Activated T-cell treated with anti-CD3 and anti-CD28 coated beads, Interleukin-2, amount 50 U/mL, for 24 hours (primary cell): ENCODE results near the gene XPR1.
"Not testable (repeated sequence)": the region's sequence is repeated elsewhere in the genome, so short reads cannot be mapped to it uniquely, and the experiment has no call there.

Experiments
- DNase-seq: peaks from one replicate; pipeline ENCODE4 v3.0.0-alpha.2; 2020
- H3K27ac Mint-ChIP-seq: 2 replicates; pipeline ENCODE4 v1.8.0; 2020; ENCODE audit warnings: mild to moderate bottlenecking, mixed read lengths
- H3K27me3 Mint-ChIP-seq: 2 replicates; pipeline ENCODE4 v1.8.0; 2020; ENCODE audit warnings: mixed read lengths
- H3K36me3 Mint-ChIP-seq: 2 replicates; pipeline ENCODE4 v1.8.0; 2020; ENCODE audit warnings: low read depth, mixed read lengths
- H3K4me1 Mint-ChIP-seq: 2 replicates; pipeline ENCODE4 v1.8.0; 2020; ENCODE audit warnings: low read depth, mixed read lengths
- H3K4me3 Mint-ChIP-seq: 2 replicates; pipeline ENCODE4 v1.8.0; 2020; ENCODE audit warnings: mild to moderate bottlenecking, moderate library complexity, mixed read lengths
- H3K9me3 Mint-ChIP-seq: 2 replicates; pipeline ENCODE4 v1.8.0; 2020; ENCODE audit warnings: mixed read lengths

The XPR1 gene

DNA sequence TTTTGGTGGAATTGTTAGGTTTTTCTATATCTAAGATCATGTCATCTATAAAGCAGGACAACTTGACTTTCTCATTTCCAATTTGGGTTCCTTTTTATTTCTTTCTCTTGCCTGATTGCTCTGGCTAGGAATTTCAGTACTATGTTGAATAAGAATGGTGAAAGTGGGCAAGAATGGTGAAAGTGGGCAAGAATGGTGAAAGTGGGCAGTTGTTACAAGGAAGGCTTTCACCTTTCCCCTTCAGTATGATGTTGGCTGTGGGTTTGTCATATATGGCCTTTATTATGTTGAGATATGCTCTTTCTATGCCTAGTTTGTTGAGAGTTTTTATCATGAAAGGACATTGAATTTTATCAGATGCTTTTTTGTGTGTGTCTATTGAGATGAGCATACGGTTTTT is 64.5 kb downstream of the XPR1 start:
- H3K4me3 Mint-ChIP-seq, result no peak overlapping the region
- peaks cover 24% of the 10 kb centered on the region for H3K4me1 Mint-ChIP-seq
- DNase-seq, result no peak
- H3K9me3 Mint-ChIP-seq, result peaks cover 40% of the 10 kb centered on the region
- H3K36me3 Mint-ChIP-seq, result peaks cover 57% of the 10 kb centered on the region
- H3K27me3 Mint-ChIP-seq, result no peaks in the 10 kb centered on the region
- H3K27ac Mint-ChIP-seq, result no peak overlapping the region

DNA sequence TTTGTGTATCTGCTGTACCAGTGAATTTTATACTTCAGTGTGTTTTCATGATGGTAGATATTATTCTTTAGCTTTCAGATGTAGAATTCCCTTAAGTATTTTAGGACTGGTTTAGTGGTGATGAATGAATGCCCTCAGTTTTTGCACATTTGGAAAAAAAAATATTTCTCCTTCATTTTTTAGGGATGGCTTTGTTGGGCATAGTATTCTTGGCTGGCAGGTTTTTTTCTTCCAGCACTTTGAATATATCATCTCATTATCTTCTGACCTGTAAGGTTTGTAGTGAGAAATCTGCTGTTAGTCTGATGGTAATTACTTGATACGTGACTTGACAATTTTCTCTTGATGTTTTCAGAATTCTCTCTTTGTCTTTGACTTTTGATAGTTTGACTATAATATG is 66.8 kb downstream of the XPR1 start:
- H3K4me3 Mint-ChIP-seq, result no peak overlapping the region
- H3K36me3 Mint-ChIP-seq, result peaks cover 61% of the 10 kb centered on the region
- no peak overlapping the region for H3K27ac Mint-ChIP-seq
- peaks cover 8% of the 10 kb centered on the region for H3K4me1 Mint-ChIP-seq
- H3K27me3 Mint-ChIP-seq, result no peaks in the 10 kb centered on the region
- peaks cover 51% of the 10 kb centered on the region for H3K9me3 Mint-ChIP-seq
- DNase-seq, result no peak

DNA sequence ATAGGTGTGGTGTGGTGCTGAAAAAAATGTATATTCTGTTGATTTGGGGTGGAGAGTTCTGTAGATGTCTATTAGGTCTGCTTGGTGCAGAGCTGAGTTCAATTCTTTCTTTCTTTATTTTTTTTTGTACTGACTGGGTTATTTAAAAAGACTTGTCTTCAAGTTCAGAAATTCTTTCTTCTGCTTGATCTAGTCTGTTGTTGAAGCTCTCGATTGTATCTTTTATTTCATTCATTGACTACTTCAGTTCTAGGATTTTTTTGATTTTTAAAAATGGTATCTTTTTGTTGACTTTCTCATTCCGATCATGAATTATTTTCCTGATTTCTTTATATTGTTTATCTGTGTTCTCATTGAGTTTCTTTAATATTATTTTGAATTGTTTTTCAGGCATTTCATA is 70.6 kb downstream of the XPR1 start:
- peaks cover 33% of the 10 kb centered on the region for H3K9me3 Mint-ChIP-seq
- H3K36me3 Mint-ChIP-seq, result peaks cover 47% of the 10 kb centered on the region
- H3K27me3 Mint-ChIP-seq, H3K4me3 Mint-ChIP-seq, DNase-seq, H3K4me1 Mint-ChIP-seq, H3K27ac Mint-ChIP-seq: not testable (repeated sequence)

DNA sequence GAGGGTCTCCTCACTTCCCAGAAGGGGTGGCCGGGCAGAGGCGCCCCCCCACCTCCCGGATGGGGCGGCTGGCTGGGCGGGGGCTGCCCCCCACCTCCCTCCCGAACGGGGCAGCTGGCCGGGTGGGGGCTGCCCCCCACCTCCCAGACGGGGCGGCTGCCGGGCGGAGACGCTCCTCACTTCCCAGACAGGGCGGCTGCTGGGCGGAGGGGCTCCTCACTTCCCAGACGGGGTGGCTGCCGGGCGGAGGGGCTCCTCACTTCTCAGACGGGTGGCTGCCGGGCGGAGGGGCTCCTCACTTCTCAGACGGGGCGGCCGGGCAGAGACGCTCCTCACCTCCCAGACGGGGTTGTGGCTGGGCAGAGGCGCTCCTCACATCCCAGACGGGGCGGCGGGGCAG is 78.9 kb downstream of the XPR1 start:
- not testable (repeated sequence) for H3K4me3 Mint-ChIP-seq, H3K27ac Mint-ChIP-seq, H3K27me3 Mint-ChIP-seq, DNase-seq, H3K4me1 Mint-ChIP-seq
- Mint-ChIP-seq H3K9me3 (peaks cover 23% of the 10 kb centered on the region), H3K36me3 (peaks cover 45% of the 10 kb centered on the region)

DNA sequence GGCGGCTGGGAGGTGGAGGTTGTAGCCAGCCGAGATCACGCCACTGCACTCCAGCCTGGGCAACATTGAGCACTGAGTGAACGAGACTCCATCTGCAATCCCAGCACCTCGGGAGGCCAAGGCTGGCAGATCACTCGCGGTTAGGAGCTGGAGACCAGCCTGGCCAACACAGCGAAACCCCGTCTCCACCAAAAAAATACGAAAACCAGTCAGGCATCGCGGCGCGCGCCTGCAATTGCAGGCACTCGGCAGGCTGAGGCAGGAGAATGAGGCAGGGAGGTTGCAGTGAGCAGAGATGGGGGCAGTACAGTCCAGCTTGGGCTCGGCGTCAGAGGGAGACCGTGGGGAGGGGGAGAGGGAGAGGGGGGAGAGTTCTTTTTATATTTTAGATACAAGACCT is 79.4 kb downstream of the XPR1 start:
- not testable (repeated sequence) for H3K4me3 Mint-ChIP-seq, H3K4me1 Mint-ChIP-seq, DNase-seq, H3K27ac Mint-ChIP-seq, H3K27me3 Mint-ChIP-seq
- H3K9me3 Mint-ChIP-seq, result peaks cover 19% of the 10 kb centered on the region
- H3K36me3 Mint-ChIP-seq, result peaks cover 46% of the 10 kb centered on the region

DNA sequence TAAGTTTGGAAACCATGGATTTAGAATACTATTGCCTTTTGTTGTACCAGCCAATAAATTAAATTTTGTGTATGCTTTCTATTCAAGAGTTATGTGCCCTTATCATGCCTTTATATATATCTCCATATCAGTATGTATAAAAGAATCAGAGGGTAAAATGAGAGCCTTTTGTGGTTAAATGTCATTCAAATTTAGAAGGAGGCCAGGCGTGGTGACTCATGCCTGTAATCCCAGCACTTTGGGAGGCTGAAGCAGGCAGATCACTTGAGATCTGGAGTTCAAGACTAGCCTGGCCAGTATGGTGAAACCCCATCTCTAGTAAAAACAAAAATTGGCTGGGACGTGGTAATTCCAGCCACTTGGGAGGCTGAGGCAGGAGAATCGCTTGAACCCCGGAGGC is 88.9 kb downstream of the XPR1 start:
- peaks cover 42% of the 10 kb centered on the region for H3K36me3 Mint-ChIP-seq
- H3K27ac Mint-ChIP-seq, result no peak overlapping the region
- peaks cover 10% of the 10 kb centered on the region for H3K4me1 Mint-ChIP-seq
- H3K27me3 Mint-ChIP-seq, result no peaks in the 10 kb centered on the region
- H3K4me3 Mint-ChIP-seq, result no peak overlapping the region
- H3K9me3 Mint-ChIP-seq, result peaks cover 21% of the 10 kb centered on the region
- no peak for DNase-seq

DNA sequence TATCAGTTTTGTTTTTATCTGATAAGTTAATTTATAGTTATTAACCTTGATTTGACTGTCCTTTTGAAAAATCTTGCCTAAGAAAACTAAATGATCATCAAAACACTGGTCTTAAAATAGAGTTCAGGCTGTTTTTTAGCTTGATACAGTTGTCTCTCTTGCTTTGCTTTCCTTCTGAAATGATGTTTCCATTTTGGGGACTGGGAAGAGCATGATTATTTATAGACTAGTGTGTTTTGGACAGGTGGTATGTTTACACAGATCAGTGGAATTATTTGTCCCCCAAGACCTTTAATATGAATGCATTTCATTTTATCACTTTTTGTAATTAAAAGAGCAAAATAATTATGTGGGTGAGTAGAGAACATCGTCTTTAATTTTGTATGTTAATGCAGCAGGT is 90.8 kb downstream of the XPR1 start:
- Mint-ChIP-seq H3K9me3 (peaks cover 31% of the 10 kb centered on the region), H3K36me3 (peaks cover 42% of the 10 kb centered on the region), H3K27ac (no peak overlapping the region), H3K4me1 (peaks cover 10% of the 10 kb centered on the region), H3K27me3 (no peaks in the 10 kb centered on the region), H3K4me3 (no peak overlapping the region)
- no peak for DNase-seq

DNA sequence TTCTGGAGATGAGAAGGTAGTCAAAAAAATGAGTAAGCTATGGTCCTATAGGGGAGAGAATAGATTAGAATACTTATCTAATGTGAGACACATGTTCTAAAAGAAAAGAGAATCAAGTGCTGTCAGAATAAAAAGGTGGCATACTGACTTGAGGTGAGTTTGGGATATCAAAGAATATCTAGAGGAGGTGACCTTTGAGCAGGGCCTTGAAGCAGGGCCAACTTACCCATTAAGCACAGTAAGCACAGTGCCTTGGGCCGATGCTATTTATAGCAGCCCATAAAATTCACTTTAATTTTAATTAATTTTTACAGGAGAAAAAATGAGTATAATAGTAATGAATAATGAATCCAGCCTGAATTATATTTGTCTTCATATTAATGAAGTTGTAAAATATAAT is 92.2 kb downstream of the XPR1 start:
- H3K36me3 Mint-ChIP-seq, result peaks cover 51% of the 10 kb centered on the region
- no peak overlapping the region for H3K27ac Mint-ChIP-seq
- H3K9me3 Mint-ChIP-seq, result peaks cover 40% of the 10 kb centered on the region

DNA sequence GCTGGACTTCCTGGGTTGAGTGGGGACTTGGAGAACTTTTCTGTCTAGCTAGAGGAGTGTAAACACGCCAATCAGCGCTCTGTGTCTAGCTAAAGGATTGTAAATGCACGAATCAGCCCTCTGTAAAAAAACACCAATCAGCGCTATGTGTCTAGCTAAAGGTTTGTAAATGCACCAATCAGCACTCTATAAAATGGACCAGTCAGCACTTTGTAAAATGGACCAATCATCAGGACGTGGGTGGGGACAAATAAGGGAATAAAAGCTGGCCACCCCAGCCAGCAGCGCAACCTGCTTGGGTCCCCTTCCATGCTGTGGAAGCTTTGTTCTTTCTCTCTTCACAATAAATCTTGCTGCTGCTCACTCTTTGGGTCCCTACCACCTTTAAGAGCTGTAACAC is 94.2 kb downstream of the XPR1 start:
- Mint-ChIP-seq H3K36me3 (peaks cover 66% of the 10 kb centered on the region), H3K9me3 (peaks cover 56% of the 10 kb centered on the region)
- not testable (repeated sequence) for H3K27ac Mint-ChIP-seq, H3K4me3 Mint-ChIP-seq, DNase-seq, H3K27me3 Mint-ChIP-seq, H3K4me1 Mint-ChIP-seq

More for the DNA sequence above, 92.2 kb downstream of the XPR1 start:
- H3K4me1 Mint-ChIP-seq, result peaks cover 6% of the 10 kb centered on the region
- no peak for DNase-seq
- no peak overlapping the region for H3K4me3 Mint-ChIP-seq
- no peaks in the 10 kb centered on the region for H3K27me3 Mint-ChIP-seq

DNA sequence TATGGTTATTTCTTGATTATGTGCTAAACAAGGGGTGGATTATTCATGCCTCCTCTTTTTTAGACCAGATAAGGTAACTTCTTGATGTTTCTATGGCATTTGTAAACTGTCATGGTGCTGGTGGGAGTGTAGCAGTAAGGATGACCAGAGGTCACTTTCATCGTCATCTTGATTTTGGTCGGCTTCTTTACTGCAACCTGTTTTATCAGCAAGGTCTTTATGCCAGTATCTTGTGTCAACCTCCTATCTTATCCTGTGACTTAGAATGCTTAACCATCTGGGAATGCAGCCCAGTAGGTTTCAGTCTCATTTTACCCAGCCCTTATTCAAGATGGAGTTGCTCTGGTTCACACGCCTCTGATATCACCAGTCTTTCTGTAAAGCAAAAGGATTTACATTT is 95.9 kb downstream of the XPR1 start:
- H3K4me3 Mint-ChIP-seq, H3K27me3 Mint-ChIP-seq, H3K4me1 Mint-ChIP-seq, H3K27ac Mint-ChIP-seq, DNase-seq: not testable (repeated sequence)
- H3K9me3 Mint-ChIP-seq, result peaks cover 61% of the 10 kb centered on the region
- peaks cover 72% of the 10 kb centered on the region for H3K36me3 Mint-ChIP-seq

DNA sequence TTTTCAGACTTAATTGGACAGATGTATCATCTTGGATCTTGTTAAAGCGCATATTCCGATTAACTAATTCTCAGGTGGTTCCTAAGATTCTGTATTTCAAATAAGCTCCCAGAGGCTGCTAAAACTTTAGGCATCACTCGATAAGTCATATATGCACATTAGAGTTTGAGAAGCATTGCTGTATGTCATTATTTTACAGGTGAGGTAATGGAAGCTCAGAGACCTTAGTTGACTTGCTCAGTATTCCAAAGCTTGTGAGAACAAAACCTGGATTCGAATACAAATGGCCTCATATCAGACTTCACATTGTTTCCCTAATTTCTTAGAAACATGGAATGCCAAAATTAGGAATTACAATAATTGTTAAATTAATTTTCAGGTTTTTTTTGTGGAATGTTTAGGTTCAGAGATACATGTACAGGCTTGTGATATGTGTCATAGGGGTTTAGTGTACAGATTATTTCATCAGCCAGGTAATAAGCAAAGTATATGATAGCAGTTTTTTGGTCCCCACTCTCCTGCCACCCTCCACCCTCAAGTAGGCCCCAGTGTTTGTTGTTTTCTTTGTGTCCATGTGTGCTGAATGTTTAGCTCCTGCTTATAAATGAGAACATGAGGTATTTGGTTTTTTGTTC is 96.8 kb downstream of the XPR1 start:
- Mint-ChIP-seq H3K36me3 (peaks cover 79% of the 10 kb centered on the region), H3K9me3 (peaks cover 66% of the 10 kb centered on the region), H3K4me3 (no peak overlapping the region), H3K27me3 (no peaks in the 10 kb centered on the region), H3K4me1 (no peaks in the 10 kb centered on the region), H3K27ac (no peak overlapping the region)
- no peak for DNase-seq

DNA sequence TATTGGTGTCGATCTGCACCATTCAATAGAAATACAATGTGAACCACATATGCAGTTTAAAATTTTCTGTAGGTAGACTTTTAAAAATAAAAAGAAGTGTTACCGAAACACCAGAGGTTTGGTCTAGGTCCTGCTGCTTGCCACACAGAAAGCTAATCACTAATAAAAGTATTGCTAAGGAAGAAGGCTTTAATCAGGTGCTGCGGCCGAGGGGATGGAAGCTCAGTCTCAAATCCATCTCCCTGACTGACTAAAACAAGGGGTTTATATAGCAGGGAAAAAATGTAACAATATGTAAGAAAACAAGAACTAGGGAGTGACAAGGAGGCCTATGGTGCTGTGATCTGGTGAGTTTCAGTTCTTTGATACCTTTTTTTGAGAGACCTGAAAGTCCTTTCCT is 99.3 kb downstream of the XPR1 start:
- Mint-ChIP-seq H3K9me3 (peaks cover 75% of the 10 kb centered on the region), H3K27me3 (no peaks in the 10 kb centered on the region), H3K36me3 (peaks cover 83% of the 10 kb centered on the region), H3K4me1 (no peaks in the 10 kb centered on the region), H3K27ac (no peak overlapping the region), H3K4me3 (no peak overlapping the region)
- no peak for DNase-seq

DNA sequence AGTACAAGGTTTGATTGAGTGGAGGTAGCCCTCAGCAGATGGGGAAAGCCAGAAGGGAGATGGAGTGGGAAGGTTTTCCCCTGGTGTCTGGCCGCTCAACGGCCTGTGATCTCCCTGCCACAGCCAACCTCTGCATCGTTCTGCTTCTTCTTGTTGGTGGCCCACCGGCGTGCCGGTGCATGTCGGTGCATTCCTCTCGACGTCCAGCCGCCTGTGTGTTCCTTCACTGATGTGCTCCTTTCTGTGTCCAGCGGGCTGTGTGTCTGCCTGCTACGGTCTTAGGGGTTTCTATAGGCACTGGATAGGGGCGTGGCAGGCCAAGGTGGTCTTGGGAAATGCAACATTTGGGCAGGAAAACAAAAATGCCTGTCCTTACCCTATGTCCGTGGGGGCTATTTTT is 101.0 kb downstream of the XPR1 start:
- Mint-ChIP-seq H3K4me3 (no peak overlapping the region), H3K9me3 (peaks cover 76% of the 10 kb centered on the region), H3K36me3 (peaks cover 86% of the 10 kb centered on the region)

DNA sequence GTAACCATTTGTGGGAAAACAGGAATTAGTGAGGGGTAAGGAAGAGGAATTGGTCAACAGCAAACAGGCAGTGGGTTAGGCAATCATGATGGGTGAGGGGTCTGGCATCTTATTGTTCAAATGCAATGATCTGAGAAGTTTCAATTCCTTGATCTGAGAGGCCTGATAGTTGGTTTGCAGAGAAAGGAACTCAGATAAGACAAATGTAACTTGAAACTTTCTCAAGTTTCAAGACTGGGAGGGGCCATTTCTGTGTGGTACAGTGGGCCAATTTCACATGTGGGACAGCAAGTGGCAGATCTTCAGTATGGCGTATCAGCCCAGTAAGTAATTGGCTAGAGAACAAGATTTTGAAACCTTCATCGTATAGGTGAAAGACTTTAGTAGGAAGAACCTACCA is 102.5 kb downstream of the XPR1 start:
- H3K27ac Mint-ChIP-seq, result no peak overlapping the region
- H3K9me3 Mint-ChIP-seq, result peaks cover 73% of the 10 kb centered on the region
- peaks cover 2% of the 10 kb centered on the region for H3K4me1 Mint-ChIP-seq
- no peak overlapping the region for H3K4me3 Mint-ChIP-seq
- no peak for DNase-seq
- peaks cover 84% of the 10 kb centered on the region for H3K36me3 Mint-ChIP-seq
- no peaks in the 10 kb centered on the region for H3K27me3 Mint-ChIP-seq

More for the DNA sequence above, 101.0 kb downstream of the XPR1 start:
- Mint-ChIP-seq H3K4me1 (no peaks in the 10 kb centered on the region), H3K27me3 (no peaks in the 10 kb centered on the region), H3K27ac (no peak overlapping the region)
- no peak for DNase-seq

DNA sequence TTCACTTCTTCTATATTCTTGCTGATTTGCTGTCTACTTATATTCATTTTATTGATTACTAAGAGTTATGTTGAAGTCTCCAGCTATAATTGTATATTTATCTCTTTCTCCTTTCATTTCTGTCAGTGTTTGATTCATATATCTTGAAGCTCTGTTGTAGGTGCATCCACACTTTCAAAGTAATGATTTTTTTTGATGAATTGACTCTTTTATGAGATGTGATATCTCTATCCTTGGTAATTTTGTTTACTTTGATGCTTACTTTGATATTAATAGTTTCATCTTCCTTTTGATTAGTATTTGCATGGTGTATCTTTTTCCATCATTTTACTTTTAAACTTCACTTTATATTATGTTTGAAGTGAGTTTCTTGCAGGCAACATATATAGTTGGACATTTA is 110.8 kb downstream of the XPR1 start:
- H3K27me3 Mint-ChIP-seq, result no peaks in the 10 kb centered on the region
- peaks cover 2% of the 10 kb centered on the region for H3K4me1 Mint-ChIP-seq
- DNase-seq, result no peak
- peaks cover 79% of the 10 kb centered on the region for H3K36me3 Mint-ChIP-seq
- H3K27ac Mint-ChIP-seq, result no peak overlapping the region
- no peak overlapping the region for H3K4me3 Mint-ChIP-seq
- H3K9me3 Mint-ChIP-seq, result peaks cover 44% of the 10 kb centered on the region

DNA sequence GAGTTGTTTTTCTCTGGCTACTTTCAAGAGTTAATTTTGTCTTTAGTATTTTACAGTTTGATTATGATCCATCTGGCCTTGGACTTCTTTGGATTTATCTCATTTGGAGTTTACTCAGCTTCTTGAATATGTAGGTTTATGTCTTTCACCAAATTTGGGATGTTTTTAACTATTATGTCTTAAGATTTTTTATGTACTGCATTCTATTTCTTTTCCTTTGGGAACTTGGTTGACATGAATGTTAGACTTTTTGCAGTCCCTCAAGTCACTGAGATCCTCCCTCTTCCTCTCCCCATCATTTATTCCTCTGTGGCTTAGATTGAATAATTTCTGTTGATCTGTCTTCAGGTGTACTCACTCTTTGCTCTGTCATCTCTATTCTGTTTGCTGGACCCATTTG is 112.0 kb downstream of the XPR1 start:
- no peaks in the 10 kb centered on the region for H3K4me1 Mint-ChIP-seq
- no peaks in the 10 kb centered on the region for H3K27me3 Mint-ChIP-seq
- H3K9me3 Mint-ChIP-seq, result peaks cover 39% of the 10 kb centered on the region
- no peak overlapping the region for H3K4me3 Mint-ChIP-seq
- H3K36me3 Mint-ChIP-seq, result peaks cover 75% of the 10 kb centered on the region
- no peak overlapping the region for H3K27ac Mint-ChIP-seq
- no peak for DNase-seq
